IPS-NIHi11 (cell line): ENCODE results near the gene USP8.
"Not testable (repeated sequence)": the region's sequence is repeated elsewhere in the genome, so short reads cannot be mapped to it uniquely, and the experiment has no call there.

Experiments used
- DNase-seq: peaks from one replicate; pipeline ENCODE4 v3.0.0; 2012; ENCODE audit warnings: mixed read lengths, low spot score

Gene USP8

GRCh38 chr15:50424066-50424890 is at the start of gene USP8:
Gene USP8, plus strand, starts transcription at chr15:50424405. Its CDS starts 14,669 bp downstream, at chr15:50439074.
- DNase-seq, result peak; percentile 96

DNA sequence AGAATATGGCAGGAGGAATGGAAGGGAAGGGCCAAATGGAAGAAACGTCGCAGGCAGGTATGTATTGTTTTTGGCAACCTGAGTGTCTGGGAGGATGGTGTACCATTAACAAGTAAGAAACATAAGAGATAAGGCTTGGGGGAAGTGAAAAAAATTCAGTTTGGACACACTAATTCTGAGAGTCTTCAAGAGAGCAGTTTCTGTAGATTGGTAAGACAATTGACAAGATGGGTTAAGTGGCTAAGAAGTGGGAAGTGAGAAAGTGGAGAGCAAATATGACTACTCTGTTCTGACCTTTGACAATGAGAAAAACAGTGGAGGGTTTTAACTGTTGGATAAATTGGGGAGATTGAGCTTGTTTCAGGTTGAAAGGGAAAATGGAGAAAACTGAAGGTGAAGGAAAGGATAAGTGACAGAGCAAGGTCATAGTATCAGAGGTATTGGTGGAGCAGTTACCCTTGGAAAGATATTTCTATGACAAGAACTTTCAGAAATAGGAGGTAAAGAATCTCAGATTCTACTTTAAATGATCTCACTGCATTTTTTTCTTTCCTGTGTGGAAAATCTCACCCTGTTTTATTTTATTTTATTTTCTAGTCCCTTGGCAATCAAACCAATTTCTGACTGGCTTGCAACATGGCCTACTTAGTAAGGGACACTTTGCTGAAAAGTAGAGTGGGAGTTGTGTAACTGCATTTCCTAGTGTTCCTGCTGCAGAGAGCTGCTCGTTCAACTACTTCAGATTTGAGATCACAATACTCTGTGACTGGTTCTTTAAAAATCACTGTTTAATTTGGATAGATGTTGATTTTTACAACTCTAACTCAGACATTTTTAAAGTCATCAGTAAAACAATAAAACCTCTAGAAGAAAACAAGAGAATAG is 46.1 kb upstream of the USP8 start:
- DNase-seq, result no peak

DNA sequence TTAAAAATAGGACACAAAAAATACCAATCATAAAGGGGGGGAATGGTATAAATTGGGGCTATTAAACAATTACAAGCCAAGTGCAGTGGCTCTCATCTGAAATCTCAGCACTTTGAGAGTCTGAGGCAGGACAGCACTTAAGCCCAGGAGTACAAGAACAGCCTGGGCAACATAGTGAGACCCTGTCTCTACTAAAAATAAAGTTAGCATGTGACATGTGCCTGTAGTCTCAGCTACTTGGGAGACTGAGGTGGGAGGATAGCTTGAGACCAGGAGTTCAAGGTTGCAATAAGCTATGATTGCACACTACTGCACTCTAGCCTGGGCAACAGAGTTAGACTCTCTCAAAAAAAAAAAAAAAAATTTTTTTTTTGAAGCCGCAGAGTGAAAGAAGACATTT is 45.4 kb upstream of the USP8 start:
- DNase-seq, result no peak

DNA sequence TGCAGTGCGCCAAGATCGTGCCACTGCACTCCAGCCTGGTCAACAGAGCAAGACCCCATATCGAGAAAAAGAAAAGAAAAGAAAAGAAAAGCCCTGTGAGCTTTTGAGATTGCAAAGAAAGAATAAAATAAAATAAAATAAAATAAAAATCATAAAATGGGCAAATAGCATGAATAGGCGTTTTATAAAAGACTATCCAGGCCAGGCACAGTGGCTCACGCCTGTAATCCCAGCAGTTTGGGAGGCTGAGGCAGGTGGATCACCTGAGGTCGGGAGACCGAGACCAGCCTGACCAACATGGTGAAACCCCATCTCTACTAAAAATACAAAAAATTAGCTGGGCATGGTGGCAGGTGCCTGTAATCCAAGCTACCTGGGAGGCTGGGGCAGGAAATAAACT is 44.8 kb upstream of the USP8 start:
- DNase-seq, result not testable (repeated sequence)

DNA sequence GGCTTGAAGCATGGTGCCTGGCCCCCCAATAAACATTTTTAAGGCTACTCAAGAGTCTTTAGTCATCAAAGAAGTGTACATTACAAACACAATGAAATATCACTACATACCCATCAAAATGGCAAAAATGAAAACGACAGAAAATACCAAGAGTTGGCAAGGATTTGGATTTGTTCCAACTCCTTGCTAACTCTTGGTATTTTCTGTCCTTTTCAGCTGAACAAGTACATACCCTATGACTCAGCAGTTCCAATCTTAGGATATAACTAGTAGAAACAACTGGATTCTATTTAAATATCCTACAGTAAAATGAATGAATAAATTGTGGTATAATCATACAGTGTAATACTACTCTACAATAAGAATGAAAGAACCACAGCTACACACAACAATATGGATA is 44.1 kb upstream of the USP8 start:
- DNase-seq, result no peak

DNA sequence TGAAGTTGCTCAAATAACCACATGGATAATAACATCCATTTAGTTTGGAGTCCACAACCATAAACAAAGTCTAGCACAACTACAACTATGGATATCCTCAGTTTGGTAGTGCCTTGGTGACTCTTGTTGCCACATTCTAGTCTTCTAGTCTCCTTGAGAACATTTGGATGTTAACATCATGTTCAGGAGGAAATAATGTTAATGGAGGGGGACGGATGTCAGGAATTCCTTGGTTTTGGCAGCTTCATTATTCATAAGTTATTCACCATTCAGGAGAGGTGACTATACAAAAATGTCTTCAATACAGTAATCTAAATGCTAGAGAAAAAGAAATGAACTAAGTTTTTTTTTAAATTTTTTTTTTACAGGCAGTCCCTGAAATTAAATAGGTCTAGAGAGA is 42.8 kb upstream of the USP8 start:
- no peak for DNase-seq

GRCh38 chr15:50382408-50382807 is 41.8 kb upstream of the USP8 start:
- DNase-seq, result not testable (repeated sequence)

- DNase-seq, result no peak
These were observed 33.5 kb upstream of the USP8 start for GRCh38 chr15:50390554-50391264.

- not testable (repeated sequence) for DNase-seq
These were observed 32.6 kb upstream of the USP8 start for GRCh38 chr15:50391561-50391960.

DNA sequence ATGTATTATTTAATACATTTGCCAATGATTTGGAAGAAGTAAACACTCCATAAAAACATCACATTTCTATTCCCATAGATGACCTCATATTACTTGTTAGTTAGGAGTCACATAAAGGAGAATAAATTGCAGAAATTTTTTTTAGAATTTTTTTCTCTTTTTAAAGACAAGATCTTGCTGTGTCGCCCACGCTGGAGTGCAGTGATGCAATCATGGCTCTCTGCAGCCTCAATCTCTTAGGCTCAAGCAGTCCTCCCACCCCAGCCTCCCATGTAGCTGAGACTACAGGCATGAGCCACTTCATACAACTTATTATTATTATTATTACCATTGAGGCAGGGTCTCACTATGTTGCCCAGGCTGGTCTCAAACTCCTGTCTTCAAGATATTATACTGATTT is 12.3 kb upstream of the USP8 start:
- DNase-seq, result no peak

DNA sequence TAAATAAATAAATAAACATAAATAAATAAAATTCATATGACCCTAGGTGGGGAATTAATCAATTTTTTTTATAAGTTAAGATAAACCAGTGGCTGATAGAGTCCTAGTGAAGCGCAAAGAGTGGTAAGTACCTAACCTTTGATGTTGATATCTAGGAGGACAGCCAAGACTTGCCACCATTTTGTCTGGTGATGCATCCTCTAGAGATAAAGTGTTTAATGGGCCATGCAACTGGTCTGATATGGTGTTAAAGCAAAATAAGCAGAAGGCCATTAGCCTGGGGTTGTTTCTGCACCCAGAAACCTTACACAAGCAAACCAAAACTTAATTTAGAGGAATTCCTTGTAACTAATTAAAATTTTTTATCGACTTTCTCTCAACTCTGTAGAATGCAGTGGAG is 9.6 kb upstream of the USP8 start:
- DNase-seq, result no peak

- DNase-seq, result peak; percentile 22
These were observed 8.3 kb upstream of the USP8 start for GRCh38 chr15:50415752-50416404.

DNA sequence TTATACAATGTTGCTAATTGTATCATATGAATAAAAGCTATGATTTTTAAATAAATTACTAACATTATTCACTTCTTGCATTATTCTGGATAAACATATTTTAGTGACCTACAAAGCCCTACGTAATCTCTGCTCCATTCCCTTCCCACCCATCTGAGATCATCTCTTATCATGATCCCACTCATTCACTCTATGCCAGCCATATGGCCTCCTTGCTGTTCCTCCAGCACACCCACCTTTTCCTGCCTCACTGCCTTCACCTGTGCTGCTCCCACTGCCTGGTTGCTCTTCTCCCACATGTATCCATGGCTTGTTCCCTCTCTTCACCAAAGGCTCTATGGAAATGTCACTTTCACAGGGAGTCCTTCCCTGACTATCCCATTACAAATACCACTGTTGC is 7.3 kb upstream of the USP8 start:
- no peak for DNase-seq

- no peak for DNase-seq
These were observed 6.1 kb upstream of the USP8 start for GRCh38 chr15:50418041-50418583.

DNA sequence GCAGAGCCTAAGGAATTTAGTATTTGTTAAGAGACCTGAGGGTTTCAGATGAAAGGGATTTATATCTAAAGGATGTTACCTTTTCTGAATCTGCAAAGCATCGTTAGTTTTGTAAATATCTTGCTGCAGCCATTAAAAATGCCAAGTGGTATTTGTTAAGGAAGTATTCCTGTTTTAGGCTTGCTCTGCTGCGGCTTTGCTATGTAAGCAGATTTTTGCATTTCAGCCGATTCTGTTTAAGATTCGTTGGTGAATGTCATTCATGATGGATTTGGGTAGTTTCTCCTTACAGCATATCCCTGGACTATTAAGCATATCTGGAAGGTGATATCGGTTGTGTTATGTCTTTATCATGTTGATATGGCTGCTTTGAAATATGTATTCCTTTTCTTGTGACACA is 1.0 kb downstream of the USP8 start:
- DNase-seq, result no peak

DNA sequence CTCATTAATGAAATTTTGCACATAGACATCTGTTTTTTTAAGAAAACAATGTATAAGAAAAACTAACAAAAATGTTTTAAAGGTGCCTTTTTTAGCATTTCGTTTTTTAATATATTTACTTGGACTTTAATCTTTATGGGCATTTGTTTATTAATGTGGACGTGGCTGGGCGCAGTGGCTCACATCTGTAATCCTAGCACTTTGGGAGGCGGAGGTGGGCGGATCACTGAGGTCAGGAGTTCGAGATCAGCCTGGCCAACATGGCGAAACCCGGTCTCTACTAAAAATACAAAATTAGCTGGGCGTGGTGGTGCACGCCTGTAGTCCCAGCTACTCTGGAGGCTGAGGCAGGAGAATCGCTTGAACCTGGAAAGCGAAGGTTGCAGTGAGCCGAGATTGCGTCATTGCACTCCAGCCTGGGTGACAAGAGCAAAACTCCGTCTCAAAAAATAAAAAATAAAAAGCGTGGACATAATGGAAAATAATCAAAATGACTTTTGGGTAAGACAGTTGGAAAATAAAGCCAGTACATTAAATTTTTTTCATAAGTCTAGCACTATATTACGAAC is 1.6 kb downstream of the USP8 start:
- not testable (repeated sequence) for DNase-seq

DNA sequence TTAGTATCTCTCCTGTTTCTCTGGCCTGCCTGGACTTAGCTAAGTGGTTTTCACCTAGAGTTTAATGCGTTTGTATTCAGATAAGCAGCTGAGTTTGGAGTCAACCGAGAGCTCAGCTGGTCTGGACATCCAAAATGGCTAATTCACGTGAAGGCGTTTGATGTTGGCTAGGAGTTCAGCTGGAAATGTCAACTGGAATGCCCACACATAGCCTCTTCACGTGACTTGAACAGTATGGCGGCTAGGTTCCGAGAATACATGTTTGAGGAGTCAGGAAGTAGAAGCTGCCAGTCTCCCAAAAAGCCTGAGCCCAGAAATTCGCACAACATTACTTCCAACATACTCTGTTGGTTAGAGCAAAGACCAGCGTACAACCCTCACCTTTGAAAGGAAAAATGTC is 2.2 kb downstream of the USP8 start:
- no peak for DNase-seq

GRCh38 chr15:50431204-50431603 is 7.0 kb downstream of the USP8 start:
- no peak for DNase-seq

DNA sequence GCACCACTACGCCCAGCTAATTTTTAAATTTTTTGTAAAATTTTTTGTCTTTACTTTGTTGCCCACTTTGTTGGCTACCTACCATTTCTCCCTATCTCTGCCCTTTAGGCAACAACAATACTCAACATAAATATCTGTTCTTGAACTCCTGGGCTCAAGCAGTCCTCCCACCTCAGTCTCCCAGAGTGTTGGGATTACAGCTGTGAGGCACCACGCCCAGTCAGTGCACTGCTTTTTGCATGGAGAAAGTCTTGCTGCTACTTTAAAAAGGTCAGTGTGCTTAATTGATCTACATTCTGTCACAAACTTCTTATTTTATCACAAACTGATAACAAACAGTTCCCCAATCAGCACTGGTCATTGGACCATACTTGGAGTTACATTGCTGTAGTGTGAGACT is 8.0 kb downstream of the USP8 start:
- DNase-seq, result no peak

DNA sequence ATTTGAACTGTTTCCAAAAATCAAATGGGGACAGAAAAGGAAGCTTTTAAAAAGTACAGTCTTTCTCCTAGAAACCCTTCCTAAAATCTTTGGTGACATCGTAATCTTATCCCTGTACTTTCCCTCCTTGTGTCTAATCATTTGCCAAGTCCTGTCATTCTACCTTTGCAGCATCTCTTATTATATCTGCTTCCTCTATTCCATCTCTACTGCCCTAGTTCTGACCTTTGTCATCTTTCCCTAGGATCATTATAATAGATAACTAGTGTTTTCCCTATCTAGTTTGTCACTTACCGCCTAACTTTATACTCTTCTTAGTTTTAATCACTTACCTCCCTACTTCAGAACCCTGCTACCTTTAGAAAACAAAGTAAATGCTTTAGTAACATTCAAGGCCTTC is 11.6 kb downstream of the USP8 start:
- no peak for DNase-seq

DNA sequence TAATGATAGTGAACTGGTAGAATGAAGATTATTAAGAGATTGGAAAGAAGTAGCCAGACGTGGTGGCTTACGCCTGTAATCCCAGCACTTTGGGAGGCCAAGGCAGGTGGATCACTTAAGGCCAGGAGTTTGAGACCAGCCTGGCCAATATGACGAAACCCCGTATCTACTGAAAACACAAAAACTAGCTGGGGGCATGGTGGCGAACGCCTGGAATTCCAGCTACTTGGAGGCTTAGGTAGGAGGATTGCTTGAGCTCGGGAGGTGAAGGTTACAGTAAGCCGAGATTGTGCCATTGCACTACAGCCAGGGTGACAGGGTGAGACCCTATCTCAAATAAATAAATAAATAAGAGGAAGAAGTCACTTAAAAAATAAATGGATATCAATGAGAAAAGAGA is 14.0 kb downstream of the USP8 start:
- no peak for DNase-seq
